GM12878 (cell line): ENCODE measurements around the gene HSD17B10.

Experiments used
- CBX5 ChIP-seq: sonication (generic); IDR thresholded peaks from 2 replicates; pipeline ENCODE4 v1.6.1; 2016; ENCODE audit warnings: low read depth, moderate library complexity, mild to moderate bottlenecking, inconsistent platforms
- CTCF ChIP-seq, 3 experiments: IDR thresholded peaks in 2 of 3; conservative IDR thresholded peaks in 1 of 3; 2 replicates each; pipeline ENCODE4 v1.5.1; 2011; ENCODE audit warnings: low read depth in 3 of 3, low read length in 3 of 3, mild to moderate bottlenecking in 3 of 3, control low read depth in 2 of 3, moderate library complexity in 2 of 3, inconsistent platforms in 1 of 3, mixed read lengths in 1 of 3; ENCODE audit not compliant: control insufficient read depth in 2 of 3, insufficient read depth in 1 of 3; ENCODE audit errors: extremely low read depth in 1 of 3
- E2F8 ChIP-seq: fragments of 450-650 bp; IDR thresholded peaks from 2 replicates; pipeline ENCODE4 v1.6.1; 2018; ENCODE audit warnings: mild to moderate bottlenecking, low read depth, moderate library complexity; ENCODE audit not compliant: partially characterized antibody
- EP300 ChIP-seq, 2 experiments: fragments of 150-350 bp in 1 of 2; IDR thresholded peaks; 2 replicates each; pipeline ENCODE4 v1.6.1; 2011 to 2012; ENCODE audit warnings: low read depth in 2 of 2, low read length in 2 of 2, borderline replicate concordance in 1 of 2, improper control_type of control experiment in 1 of 2, inconsistent platforms in 1 of 2; ENCODE audit not compliant: control insufficient read depth in 1 of 2
- KDM1A ChIP-seq: fragments of 200-600 bp; sonication (generic); IDR thresholded peaks from 2 replicates; pipeline ENCODE4 v1.6.1; 2016; ENCODE audit warnings: borderline replicate concordance
- SIX5 ChIP-seq: IDR thresholded peaks from 2 replicates; pipeline ENCODE4 v1.6.1; 2011; ENCODE audit warnings: mild to moderate bottlenecking, low read depth, low read length, moderate library complexity; ENCODE audit not compliant: severe bottlenecking
- TAF1 ChIP-seq: IDR thresholded peaks from 2 replicates; pipeline ENCODE4 v1.6.1; 2011; ENCODE audit warnings: mild to moderate bottlenecking, low read depth, low read length, borderline replicate concordance
- USF1 ChIP-seq: IDR thresholded peaks from 2 replicates; pipeline ENCODE4 v1.6.1; 2011; ENCODE audit warnings: borderline replicate concordance, low read depth, mild to moderate bottlenecking, moderate library complexity, mixed read lengths, low read length; ENCODE audit not compliant: insufficient read depth; ENCODE audit errors: extremely low read length

GRCh38 chrX:53456254-53456653 lies 22.1 kb upstream of the HSD17B10 start:
- TF ChIP-seq CBX5 (no peak), KDM1A (no peak), CTCF (IDR thresholded peaks at IDR 0.05 in 2 of 3, conservative IDR thresholded peaks at IDR 0.05 in 1 of 3; ENCODE audit: control insufficient read depth in 2 of 3, extremely low read depth in 1 of 3, insufficient read depth in 1 of 3, low read depth in 3 of 3, low read length in 3 of 3) (no peak), EP300 (IDR thresholded peaks at IDR 0.05; ENCODE audit: borderline replicate concordance in 1 of 2, control insufficient read depth in 1 of 2, low read depth in 2 of 2, low read length in 2 of 2) (no peak), SIX5 (no peak), E2F8 (no peak), TAF1 (no peak), USF1 (no peak)
